Smooth muscle cell (in vitro differentiated cells): ENCODE data around the gene PPP3R2. TPM values are rescaled to one million over a fixed set of nuclear protein-coding genes. Genes with fewer than 3 reads are reported as not detected.
A peak's percentile ranks its signal among the peaks of the same experiment; 100 is the strongest.
"Not testable (repeated sequence)": the region's sequence is repeated elsewhere in the genome, so short reads cannot be mapped to it uniquely, and the experiment has no call there.

Experiments
- DNase-seq: peaks from one replicate; lab custom pipeline; 2025; ENCODE audit not compliant: unreplicated experiment; lab: John Stamatoyannopoulos, UW
- H2AFZ ChIP-seq: fragments of 200-600 bp; sonication (generic); 2 replicates; pipeline ENCODE4 v1.6.0; 2016; ENCODE audit warnings: antibody characterized with exemption, low read depth, mild to moderate bottlenecking
- H3F3A ChIP-seq: fragments of 200-600 bp; sonication (generic); 2 replicates; pipeline ENCODE4 v1.6.0; 2017; ENCODE audit warnings: antibody characterized with exemption, low read depth
- H3K27ac ChIP-seq: fragments of 200-600 bp; sonication (generic); 2 replicates; pipeline ENCODE4 v1.5.1; 2016; ENCODE audit warnings: low read depth, mild to moderate bottlenecking
- H3K27me3 ChIP-seq: fragments of 200-600 bp; sonication (generic); 2 replicates; pipeline ENCODE4 v1.6.1; 2016; ENCODE audit warnings: low read depth, mild to moderate bottlenecking
- H3K36me3 ChIP-seq: fragments of 200-600 bp; sonication (generic); 2 replicates; pipeline ENCODE4 v1.5.1; 2016; ENCODE audit warnings: low read depth
- H3K4me1 ChIP-seq: fragments of 200-600 bp; sonication (generic); 2 replicates; pipeline ENCODE4 v1.5.1; 2016; ENCODE audit warnings: low read depth
- H3K4me2 ChIP-seq: fragments of 200-600 bp; sonication (generic); 2 replicates; pipeline ENCODE4 v1.6.0; 2016; ENCODE audit warnings: mild to moderate bottlenecking
- H3K4me3 ChIP-seq: fragments of 200-600 bp; sonication (generic); 2 replicates; pipeline ENCODE4 v1.5.1; 2016; ENCODE audit warnings: mild to moderate bottlenecking
- H3K79me2 ChIP-seq: fragments of 200-600 bp; sonication (generic); 2 replicates; pipeline ENCODE4 v1.6.0; 2016; ENCODE audit warnings: low read depth, mild to moderate bottlenecking
- H3K9ac ChIP-seq: fragments of 200-600 bp; sonication (generic); 2 replicates; pipeline ENCODE4 v1.6.0; 2016; ENCODE audit warnings: low read depth
- H3K9me3 ChIP-seq: fragments of 200-600 bp; sonication (generic); replicated peaks from 2 replicates; pipeline ENCODE4 v1.5.1; 2016; ENCODE audit warnings: low read depth
- H4K20me1 ChIP-seq: fragments of 200-600 bp; sonication (generic); 2 replicates; pipeline ENCODE4 v1.6.0; 2016; ENCODE audit warnings: low read depth
- CTCF ChIP-seq: fragments of 200-600 bp; sonication (generic); IDR thresholded peaks from 2 replicates; pipeline ENCODE4 v1.5.1; 2017; ENCODE audit warnings: borderline replicate concordance, mild to moderate bottlenecking, antibody characterized with exemption; ENCODE audit not compliant: insufficient read depth, poor library complexity, severe bottlenecking
- WGBS: methylation state at CpG from one replicate; pipeline ENCODE4 v1.1.7; 2016; ENCODE audit warnings: low lambda C conversion rate; 5-methylcytosine and 5-hydroxymethylcytosine counted together
- polyA plus RNA-seq: library from polyadenylated mRNA; unstranded; fragments of >200 nt; fragmentation: Nextera tagmentation; extraction: Ambion mirVana; gene quantifications from 2 replicates; pipeline ENCODE4 v1.2.1, GENCODE V29; 2016
- total RNA-seq: library from RNA; depleted of rRNA; stranded (reverse); fragments of >200 nt; gene quantifications from 2 replicates; pipeline ENCODE4 v1.2.3, GENCODE V29; 2014

Gene PPP3R2
- total and polyA plus RNA-seq, 2 experiments from 2014 or later = not detected

GRCh38 chr9:101564252-101564651 is 30.5 kb downstream of the PPP3R2 start:
- no peaks in the 10 kb centered on the region for H3K9me3 ChIP-seq
- no peak for DNase-seq
- H4K20me1 ChIP-seq = peaks cover 6% of the 10 kb centered on the region
- H3K27me3 ChIP-seq = no peaks in the 10 kb centered on the region
- no peak overlapping the region for H3K27ac ChIP-seq
- no peak overlapping the region for H2AFZ ChIP-seq
- H3K4me3 ChIP-seq = no peak overlapping the region
- no peak overlapping the region for H3K4me2 ChIP-seq
- H3K79me2 ChIP-seq = no peaks in the 10 kb centered on the region
- no peak overlapping the region for H3K9ac ChIP-seq
- peaks cover 34% of the 10 kb centered on the region for H3K36me3 ChIP-seq
- TF ChIP-seq CTCF = no peak
- no peaks in the 10 kb centered on the region for H3F3A ChIP-seq
- no peaks in the 10 kb centered on the region for H3K4me1 ChIP-seq

- no peak for DNase-seq
- Histone ChIP-seq H3K27me3 (no peaks in the 10 kb centered on the region), H3K4me1 (no peaks in the 10 kb centered on the region), H3K79me2 (no peaks in the 10 kb centered on the region), H4K20me1 (peaks cover 6% of the 10 kb centered on the region), H3K36me3 (peaks cover 40% of the 10 kb centered on the region), H3K9me3 (no peaks in the 10 kb centered on the region), H3K4me3 (no peak overlapping the region), H2AFZ (no peak overlapping the region), H3F3A (no peaks in the 10 kb centered on the region), H3K9ac (no peak overlapping the region), H3K27ac (no peak overlapping the region), H3K4me2 (no peak overlapping the region)
- no peak for TF ChIP-seq CTCF
- WGBS = 97% methylated on average over 1 of the region's 1 CpG
Measured at GRCh38 chr9:101562966-101563365, 31.8 kb downstream of the PPP3R2 start.

DNA sequence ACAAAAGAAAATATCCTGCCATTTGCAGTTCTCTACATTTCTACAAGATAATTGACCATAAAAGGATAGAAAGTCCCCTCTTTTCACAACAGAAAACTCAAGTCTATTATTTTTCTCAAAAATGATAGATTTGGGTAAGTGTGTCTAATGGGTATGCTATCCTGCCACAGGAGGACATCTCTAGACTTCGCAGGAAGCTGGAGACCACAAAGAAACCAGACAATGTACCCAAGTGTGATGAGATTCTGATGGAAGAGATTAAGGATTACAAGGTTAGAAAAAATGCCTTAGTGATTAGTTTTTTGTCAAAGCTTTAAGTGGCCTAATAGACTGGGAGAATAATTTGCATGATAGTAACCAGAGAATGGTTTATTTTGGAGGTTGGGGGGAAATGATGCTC is 33.0 kb downstream of the PPP3R2 start:
- TF ChIP-seq CTCF = no peak
- peaks cover 49% of the 10 kb centered on the region for H3K36me3 ChIP-seq

GRCh38 chr9:101549472-101550098 is 45.2 kb downstream of the PPP3R2 start:
- WGBS = 82% methylated on average over 18 of the region's 18 CpGs
- H3K27me3 ChIP-seq, DNase-seq, H2AFZ ChIP-seq, H3F3A ChIP-seq, H3K4me3 ChIP-seq, H3K4me1 ChIP-seq, H3K27ac ChIP-seq, H4K20me1 ChIP-seq, H3K4me2 ChIP-seq, H3K79me2 ChIP-seq, H3K9me3 ChIP-seq, H3K9ac ChIP-seq: not testable (repeated sequence)
- H3K36me3 ChIP-seq = peaks cover 72% of the 10 kb centered on the region
- peak; percentile 26 for TF ChIP-seq CTCF

More for the DNA sequence above, 33.0 kb downstream of the PPP3R2 start:
- no peak overlapping the region for H2AFZ ChIP-seq
- no peaks in the 10 kb centered on the region for H3K9me3 ChIP-seq
- no peak overlapping the region for H3K9ac ChIP-seq
- no peak overlapping the region for H3K27ac ChIP-seq
- H3K4me1 ChIP-seq = no peaks in the 10 kb centered on the region
- no peak overlapping the region for H3K4me3 ChIP-seq
- no peak overlapping the region for H3K4me2 ChIP-seq
- H4K20me1 ChIP-seq = peaks cover 6% of the 10 kb centered on the region
- DNase-seq = no peak
- no peaks in the 10 kb centered on the region for H3K79me2 ChIP-seq
- no peaks in the 10 kb centered on the region for H3K27me3 ChIP-seq
- no peaks in the 10 kb centered on the region for H3F3A ChIP-seq
- 95% methylated on average over 1 of the region's 1 CpG for WGBS
